ENCODE data around the gene PRIMPOL.
A peak's percentile ranks its signal among the peaks of the same experiment; 100 is the strongest.
"Not testable (repeated sequence)": the region's sequence is repeated elsewhere in the genome, so short reads cannot be mapped to it uniquely, and the experiment has no call there.

The PRIMPOL gene, protein sequence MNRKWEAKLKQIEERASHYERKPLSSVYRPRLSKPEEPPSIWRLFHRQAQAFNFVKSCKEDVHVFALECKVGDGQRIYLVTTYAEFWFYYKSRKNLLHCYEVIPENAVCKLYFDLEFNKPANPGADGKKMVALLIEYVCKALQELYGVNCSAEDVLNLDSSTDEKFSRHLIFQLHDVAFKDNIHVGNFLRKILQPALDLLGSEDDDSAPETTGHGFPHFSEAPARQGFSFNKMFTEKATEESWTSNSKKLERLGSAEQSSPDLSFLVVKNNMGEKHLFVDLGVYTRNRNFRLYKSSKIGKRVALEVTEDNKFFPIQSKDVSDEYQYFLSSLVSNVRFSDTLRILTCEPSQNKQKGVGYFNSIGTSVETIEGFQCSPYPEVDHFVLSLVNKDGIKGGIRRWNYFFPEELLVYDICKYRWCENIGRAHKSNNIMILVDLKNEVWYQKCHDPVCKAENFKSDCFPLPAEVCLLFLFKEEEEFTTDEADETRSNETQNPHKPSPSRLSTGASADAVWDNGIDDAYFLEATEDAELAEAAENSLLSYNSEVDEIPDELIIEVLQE

DNA sequence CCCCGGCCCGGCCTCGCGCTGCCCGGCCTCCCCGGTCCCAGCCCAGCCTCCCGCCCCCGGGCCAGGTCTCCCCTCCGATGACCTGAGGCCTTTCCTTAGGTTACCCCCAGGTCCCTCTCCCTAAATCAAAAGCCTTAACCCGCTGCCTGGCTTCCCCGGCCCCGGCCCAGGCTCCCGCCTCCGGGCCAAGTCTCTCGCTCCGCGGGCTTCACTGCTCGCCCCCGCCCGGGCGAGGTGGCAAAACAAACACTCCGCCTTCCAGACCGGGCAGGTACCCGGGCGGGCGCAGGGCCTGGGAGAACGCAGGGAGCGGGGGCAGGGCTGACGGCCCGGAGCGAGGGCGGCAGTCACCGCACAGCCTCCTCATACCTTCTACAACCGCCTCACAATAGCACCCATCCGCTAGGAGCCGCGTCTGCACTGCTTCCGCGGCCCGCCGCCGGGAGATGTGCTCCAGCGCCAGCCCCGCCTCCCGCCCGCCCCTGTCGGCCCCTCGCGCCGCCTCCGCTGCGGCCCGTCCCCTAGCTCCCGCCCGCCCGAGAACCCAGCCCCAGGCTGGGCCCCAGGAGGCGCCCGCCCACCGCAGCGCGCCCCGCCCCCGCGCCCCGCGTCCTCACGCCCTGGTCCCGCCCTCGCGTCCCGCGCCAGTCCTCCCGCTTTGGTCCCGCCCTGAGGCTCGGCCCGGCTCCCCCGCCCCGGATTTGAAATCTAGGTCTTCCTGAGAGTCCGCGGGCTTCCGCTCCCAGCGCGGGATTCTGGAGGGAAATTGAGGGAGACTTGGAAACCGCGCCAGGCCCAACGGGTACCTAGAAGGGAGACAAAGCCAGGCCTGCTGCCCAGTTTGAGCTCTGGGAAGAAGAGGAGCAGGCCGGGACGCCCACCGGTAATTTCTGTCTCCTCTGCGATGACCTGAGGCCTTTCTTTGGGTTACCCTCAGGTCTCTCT is at the start of gene PRIMPOL, which contains the start of gene CASP3:
TSS of gene PRIMPOL (plus strand) at position 713 of the 945 bp plus-strand sequence. CDS start 7,403 bp downstream, outside the sequence.
TSS of gene CASP3 (minus strand) at position 422 of the 945 bp plus-strand sequence. CDS start 10,994 bp downstream, outside the sequence.
- peak; percentile 96 for DNase-seq

DNA sequence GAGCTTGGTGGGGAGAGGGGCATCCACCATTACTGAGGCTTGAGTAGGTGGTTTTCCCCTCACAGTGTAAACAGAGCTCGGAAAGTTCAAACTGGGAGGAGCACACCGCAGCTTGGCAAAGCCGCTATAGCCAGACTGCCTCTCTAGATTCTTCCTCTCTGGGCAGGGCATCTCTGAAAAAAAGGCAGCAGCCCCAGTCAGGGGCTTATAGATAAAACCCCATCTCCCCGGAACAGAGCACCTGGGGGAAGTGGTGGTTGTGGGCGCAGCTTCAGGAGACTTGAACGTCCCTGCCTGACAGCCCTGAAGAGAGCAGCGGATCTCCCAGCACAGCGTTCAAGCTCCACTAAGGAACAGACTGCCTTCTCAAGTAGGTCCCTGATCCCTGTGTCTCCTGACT is 48.6 kb upstream of the PRIMPOL start:
- not testable (repeated sequence) for DNase-seq

DNA sequence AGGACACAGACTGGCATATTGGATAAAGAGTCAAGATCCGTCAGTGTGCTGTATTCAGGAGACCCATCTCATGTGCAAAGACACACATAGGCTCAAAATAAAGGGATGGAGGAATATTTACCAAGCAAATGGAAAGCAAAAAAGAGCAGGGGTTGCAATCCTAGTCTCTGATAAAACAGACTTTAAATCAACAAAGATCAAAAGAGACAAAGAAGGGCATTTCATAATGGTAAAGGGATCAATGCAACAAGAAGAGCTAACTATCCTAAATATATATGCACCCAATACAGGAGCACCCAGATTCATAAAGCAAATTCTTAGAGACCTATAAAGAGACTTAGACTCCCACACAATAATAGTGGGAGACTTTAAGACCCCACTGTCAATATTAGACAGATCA is 46.7 kb upstream of the PRIMPOL start:
- DNase-seq = not testable (repeated sequence)

DNA sequence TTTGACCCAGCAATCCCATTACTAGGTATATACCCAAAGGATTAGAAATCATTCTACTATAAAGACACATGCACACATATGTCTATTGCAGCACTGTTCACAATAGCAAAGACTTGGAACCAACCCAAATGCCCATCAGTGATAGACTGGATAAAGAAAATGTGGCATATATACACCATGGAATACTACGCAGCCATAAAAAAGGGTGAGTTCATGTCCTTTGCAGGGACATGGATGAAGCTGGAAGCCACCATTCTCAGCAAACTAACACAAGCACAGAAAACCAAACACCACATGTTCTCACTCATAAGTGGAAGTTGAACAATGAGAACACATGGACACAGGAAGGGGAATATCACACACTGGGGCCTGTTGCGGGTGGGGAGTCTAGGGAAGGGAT is 42.1 kb upstream of the PRIMPOL start:
- DNase-seq = not testable (repeated sequence)

DNA sequence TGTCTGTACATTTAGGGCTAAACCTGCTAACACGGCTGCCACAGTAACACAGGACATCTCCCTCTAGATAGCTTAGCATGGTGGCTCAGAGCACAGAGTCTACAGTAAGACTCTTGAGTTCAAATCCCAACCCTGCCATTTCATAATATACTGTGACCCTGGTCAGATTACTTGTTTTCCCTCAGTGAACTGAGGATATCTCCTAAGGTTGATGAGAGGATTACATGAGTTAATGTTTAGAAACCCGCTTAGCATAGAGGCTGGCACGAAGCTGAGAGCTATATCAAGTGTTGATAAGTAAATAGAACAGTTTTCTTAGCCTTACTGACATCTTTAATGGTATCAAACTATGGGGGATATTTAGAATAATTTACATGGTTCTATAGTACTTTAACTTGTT is 37.5 kb upstream of the PRIMPOL start:
- DNase-seq = no peak

DNA sequence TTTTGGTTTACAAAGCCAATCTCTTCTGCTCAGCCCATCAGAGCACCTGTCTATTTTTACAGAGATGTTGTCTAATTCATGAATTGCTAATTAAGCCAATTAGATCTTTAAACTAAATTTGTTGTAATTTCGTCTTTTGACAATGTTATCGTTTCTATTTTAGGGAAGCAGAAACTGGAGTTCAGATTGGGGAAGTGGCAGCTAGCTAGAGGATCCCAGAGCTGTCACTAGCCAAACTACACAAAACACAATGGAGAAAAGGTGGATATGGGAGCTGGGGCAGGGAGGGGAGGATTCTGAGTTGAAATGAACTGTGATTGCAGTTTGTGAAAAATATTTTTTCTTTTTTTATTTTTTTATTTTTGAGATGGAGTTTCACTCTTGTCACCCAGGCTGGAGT is 36.1 kb upstream of the PRIMPOL start:
- DNase-seq = no peak

DNA sequence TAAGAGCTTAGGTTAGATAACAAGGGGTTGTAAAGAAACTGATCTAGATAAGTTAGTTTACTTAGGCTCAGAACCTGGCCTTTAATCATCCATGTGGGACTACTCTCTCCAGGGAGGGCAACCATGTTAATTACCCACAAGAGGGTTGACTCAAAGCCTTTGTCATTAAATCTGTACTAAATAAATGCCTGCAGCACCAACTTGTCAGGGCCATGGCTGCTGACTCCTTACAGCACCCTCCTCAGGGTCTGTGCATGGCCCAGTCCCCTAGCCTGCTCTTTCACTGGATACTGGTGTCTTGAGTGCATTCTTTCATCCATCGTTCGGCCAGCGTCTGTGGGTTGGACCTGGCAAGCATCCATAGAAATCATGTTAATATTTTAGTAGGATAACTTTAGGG is 35.0 kb upstream of the PRIMPOL start:
- DNase-seq = no peak

DNA sequence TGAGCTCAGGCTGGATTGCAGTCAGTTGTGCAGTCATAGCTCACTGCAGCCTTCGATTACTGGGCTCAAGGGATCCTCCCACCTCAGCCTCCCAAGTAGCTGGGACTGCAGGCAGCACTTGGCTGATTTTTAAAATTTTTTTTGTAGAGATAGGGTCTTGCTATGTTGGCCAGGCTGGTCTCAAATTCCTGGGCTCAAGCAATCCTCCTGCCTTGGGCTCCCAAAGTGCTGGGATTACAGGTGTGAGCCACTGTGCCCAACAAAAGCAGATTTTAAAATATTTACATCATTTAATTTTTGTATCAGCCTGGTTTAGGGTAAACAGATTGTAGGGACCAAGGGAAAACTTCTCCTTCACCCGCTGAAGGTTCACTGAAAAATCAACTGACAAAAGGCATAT is 33.4 kb upstream of the PRIMPOL start:
- not testable (repeated sequence) for DNase-seq

DNA sequence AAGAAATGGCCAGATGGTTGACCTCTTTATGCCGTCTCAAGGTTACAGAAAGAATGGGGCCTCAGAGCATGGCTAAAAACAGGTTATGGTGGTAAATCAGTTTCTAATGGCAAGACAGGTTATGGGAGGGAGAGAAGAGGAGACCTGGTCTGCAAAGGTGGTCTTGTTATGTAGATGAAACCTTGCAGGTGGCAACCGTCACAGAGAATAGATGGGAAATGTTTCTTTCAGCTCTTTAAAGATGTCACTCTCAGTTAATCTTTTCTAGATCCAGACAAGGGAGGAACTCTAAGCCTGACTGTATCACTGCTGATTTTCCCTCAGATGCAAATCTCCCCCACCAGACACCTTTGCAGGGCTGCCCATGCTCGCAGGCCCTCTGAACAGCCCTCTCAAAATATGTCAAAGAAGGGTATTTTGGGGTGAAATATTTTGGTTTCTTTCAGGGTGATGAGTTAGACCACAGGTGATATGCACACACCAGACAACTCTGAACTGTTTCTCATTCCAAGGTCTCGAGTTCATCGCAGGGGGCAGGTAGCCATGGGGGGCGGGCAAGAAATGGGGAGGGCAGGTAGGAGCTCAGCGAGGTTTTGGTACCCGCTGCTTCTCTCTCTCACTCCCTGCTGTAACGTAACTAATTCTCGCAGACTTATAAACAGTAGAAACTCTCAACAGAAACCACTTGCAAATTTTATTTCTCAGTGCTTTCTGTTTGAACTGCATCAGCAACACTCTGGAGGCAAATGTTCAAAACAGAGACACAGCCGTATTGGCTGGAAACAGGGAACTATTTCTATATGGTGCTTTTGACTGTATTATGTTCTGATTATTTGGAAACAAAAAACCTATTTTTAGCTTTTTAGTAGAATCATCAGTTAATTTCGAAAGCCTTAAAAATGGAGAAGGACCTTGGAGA is 32.6 kb upstream of the PRIMPOL start:
- no peak for DNase-seq

DNA sequence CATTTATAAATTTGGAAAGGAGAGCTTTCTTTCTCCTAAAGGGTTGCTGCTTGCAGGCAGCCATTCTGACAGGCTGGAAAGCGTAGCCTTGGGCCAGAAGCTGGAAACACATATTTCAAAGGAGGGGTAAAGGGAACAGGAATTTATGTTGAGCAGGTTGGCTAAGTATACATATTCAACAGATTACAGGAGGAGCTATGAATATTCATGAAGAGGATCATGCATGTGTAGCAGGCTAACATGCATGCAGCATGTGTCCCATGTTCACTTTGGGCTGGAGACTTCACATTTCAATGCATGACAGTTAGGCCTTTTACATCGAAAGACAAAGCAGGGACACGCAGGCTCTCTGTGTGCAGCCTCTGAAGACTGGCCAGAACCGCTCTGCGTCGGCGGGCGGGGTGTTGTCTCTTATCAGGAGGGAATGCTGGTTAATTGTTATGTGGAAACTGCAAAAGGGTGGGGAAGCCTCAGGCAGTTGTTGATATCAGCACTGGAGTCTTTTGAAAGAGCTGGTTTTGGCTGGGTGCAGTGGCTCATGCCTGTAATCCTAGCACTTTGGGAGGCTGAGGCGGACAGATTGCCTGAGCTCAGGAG is 31.8 kb upstream of the PRIMPOL start:
- no peak for DNase-seq

DNA sequence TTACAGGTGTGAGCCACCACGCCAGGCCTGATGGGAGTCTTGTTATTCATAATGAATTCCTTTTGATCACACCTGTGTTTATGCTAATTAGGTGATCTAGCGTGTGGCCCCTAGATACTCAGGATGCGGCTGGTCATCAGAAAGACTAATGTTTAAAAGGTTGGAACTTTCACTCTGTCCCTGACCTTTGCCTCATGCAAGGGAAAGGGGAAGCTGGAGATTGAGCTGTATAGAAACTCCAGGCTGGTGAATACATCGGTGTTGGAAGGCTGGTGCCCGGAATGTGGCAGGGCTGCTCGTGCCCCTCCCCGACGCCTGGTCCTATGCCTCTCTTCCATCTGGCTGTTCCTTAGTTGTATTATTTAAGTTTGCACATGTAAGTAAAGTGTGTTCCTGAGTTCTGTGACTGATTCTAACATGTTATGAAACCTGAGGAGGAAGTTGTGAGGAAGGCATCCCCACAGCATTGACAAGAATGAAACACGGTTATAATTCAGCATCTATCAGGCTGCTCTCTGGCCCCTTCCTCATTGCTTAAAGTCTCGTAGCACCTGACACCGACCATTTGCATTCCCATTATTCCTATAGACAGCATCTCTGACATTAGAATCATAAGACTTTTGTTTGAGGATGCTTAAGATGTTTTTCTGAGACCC is 29.2 kb upstream of the PRIMPOL start:
- no peak for DNase-seq

DNA sequence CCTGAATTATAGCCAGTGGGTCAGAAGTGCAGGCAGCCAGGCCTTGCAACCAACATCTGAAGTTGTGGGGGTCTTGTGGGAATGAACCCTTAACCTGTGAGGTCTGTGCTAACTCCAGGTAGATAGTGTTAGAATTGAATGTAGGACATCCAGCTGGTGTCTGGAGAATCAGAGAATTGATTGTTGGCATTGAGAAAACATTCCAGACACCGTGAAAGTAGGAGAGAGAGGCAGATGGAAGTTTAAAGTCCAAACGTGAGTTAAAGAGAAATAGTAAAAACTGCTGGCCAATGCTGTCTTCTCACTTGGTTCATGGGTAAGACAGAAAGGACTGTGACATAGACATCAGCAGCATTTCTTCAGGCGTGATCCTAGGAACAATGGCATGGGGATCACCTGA is 28.0 kb upstream of the PRIMPOL start:
- DNase-seq = no peak

DNA sequence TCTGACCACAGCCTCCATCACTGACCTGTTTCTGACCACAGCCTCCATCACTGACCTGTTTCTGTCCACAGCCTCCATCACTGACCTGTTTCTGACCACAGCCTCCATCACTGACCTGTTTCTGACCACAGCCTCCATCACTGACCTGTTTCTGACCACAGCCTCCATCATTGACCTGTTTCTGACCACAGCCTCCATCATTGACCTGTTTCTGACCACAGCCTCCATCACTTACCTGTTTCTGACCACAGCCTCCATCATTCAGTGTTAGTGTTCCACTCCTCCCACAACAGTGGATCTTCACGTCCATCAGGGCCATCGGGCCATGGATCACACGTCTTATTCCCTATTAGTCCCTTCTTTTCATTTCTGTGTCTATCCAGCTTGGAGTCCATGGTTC is 25.0 kb upstream of the PRIMPOL start:
- DNase-seq = not testable (repeated sequence)

DNA sequence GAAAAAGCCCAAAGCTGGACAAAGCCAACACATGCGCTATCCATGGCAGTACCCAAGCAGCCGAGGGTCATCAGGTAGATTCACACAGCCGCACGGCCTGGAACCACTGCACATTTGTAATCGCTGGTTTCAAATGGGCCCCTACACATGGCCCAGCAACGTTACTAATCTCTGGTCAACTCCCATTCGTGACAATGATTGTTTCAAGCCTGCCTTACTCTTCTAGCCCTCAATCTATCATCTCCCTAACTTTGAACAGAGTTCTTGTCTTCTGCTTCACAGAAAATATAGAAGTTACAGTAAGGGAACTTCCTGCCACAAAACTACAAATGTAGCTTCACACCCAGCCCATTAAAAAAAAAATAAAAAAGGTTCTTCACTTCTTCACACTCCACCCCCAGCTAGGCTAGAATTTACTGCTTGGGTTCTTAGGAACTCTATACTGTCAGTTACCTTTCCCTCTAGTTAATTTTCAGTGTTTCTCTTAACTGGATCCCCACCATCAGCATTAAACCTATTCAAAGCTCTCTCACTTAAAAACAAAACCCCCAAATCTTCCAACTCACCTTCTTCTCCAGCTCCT is 24.5 kb upstream of the PRIMPOL start:
- no peak for DNase-seq

DNA sequence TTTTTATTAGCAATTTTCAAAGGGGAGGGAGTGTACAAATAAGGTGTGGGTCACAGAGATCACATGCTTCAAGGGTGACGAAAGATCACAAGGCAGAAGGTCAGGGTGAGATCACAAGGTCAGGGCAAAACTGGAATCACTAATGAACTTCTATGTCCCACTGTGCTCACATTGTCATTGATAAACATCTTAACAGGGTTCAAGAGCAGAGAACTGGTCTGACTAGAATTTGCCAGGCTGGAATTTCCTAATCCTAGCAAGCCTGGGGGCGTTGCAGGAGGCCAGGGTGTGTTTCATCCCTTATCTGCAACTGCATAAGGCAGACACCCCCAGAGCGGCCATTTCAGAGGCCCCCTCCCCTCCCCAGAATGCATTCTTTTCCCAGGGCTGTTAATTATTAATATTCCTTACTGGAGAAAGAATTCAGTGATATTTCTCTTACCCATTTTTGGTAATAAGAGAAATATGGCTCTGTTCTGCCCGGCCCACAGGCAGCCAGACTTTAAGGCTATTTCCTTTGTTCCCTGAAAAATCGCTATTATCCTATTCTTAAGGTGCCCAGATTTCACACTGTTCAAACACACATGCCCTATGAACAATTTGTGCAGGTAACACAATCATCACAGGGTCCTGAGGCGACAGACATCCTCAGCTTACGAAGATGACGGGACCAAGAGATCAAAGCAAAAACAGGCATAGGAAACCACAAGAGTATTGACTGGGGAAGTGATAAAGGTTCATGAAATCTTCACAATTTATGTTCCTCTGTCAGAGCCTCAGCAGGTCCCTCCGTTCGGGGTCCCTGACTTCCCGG is 23.5 kb upstream of the PRIMPOL start:
- not testable (repeated sequence) for DNase-seq

DNA sequence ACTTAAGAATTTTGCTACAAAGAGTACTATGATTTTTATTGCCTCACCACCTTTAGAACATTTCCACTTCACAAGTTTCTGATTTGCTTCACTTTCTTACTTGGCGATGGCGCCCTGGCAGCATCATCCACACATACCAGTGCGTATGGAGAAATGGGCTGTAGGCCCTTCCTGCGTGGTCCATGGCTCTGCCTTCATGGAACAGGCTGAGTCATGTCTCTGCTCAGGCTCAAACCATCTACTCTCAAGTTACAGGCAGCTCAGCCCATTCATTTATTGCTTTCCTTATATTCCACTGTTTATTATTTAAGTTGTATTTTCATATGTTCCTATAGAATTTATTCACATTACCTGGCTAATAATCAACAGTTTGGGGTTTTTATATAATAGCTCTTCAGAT is 21.4 kb upstream of the PRIMPOL start:
- DNase-seq = peak; percentile 6

DNA sequence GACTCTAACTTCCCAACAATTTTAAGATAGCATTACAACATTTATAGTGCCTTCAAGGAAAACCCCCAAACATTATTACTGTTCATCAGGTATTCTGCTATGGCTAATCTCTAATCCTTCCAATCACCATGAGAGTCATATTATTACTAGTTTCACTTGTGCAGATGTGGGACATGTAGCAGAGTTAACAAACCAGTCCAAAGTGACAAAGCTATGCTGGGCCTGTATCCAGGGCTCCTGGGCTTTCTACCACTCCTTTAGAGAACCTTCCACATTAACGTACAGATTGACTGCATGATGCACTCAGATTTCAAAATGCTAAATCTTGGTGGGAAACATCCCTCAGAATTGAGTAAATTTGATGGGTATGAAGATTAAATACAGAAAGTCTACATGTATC is 16.7 kb upstream of the PRIMPOL start:
- DNase-seq = no peak

DNA sequence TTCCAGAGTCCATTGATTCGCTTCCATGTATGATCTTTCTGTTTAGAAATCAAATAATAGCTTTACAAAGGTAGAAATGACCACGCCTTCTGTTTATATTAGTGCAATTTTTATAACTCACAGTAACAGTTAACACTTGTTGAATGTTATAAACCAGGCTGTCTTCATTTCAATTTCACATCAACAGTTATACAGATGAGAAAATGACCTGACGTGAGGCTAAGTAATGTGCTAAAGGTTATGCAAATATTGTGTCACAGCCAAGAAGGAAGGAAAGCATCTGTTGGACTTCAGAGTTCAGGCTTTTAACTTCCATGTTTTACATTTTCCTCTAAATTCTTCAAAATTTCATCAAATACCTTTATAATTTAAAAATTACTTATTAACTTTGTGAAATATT is 14.2 kb upstream of the PRIMPOL start:
- DNase-seq = no peak

DNA sequence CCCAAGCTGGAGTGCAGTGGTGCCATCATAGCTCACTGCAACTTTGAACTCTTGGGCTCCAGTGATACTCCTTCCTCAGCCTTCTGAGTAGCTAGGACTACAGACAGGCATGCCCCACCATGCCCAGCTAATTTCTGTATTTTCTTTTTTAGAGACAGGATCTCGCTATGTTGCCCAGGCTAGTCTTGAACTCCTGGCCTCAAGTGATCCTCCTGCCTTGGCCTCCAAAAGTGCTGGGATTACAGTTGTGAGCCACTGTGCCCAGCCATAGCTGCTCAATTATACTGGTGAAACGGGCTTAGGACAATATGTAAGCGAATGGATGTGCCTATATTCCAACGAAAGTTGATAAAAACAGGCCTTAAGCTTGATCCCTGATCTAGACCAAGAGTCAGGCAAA is 13.4 kb upstream of the PRIMPOL start:
- DNase-seq = no peak

DNA sequence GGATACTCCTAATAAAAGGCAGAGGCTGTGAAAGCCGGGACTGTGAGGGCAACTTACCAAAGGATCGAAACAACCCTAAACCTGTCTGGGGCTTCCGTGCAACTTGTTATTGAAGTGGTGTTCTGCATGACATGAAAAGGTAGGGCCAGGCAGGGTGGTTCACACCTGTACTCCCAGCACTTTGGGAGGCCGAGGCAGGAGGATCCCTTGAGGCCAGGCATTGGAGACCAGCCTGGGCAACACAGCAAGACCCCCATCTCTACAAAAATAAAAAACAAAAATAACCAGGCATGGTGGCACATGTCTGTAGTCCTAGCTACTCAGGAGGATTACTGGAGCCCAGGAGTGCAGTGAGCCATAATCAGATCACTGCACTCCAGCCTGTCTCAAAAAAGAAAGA is 12.6 kb upstream of the PRIMPOL start:
- no peak for DNase-seq
